Lung (tissue), 12 donors: Measurements from ENCODE around the gene TMEM41A. TPM values are rescaled to one million over a fixed set of nuclear protein-coding genes. Genes with fewer than 3 reads are reported as not detected.

ENCODE experiments used
- ATAC-seq: fragments of 200-7000 bp; cut with Tn5 transposase; one replicate; pipeline ENCODE4 v1.9.1; 2020; ENCODE audit warnings: moderate number of reproducible peaks; ENCODE audit not compliant: insufficient read depth, low FRiP score
- DNase-seq, 3 donors: peaks; one replicate each; pipeline ENCODE4 v3.0.0-alpha.2; 2013 to 2017
- H3K27ac ChIP-seq, 2 donors: one replicate each; pipeline ENCODE4 v1.5.1; 2013; ENCODE audit warnings: mild to moderate bottlenecking in 2 of 2, moderate library complexity in 2 of 2, control low read depth in 1 of 2, inconsistent platforms in 1 of 2, low read depth in 1 of 2, low read length in 1 of 2
- H3K27me3 ChIP-seq, 3 donors: one replicate each; pipeline ENCODE4 v1.5.1; 2013; ENCODE audit warnings: low read length in 2 of 3; ENCODE audit not compliant: control insufficient read depth in 3 of 3, insufficient read depth in 3 of 3
- H3K36me3 ChIP-seq, 4 donors: one replicate each; pipeline ENCODE4 v1.5.1; 2013; ENCODE audit warnings: low read length in 4 of 4, mild to moderate bottlenecking in 1 of 4, moderate library complexity in 1 of 4; ENCODE audit not compliant: control insufficient read depth in 4 of 4, insufficient read depth in 4 of 4
- H3K4me1 ChIP-seq, 5 donors: one replicate each; pipeline ENCODE4 v1.5.1; 2013; ENCODE audit warnings: low read length in 5 of 5, mild to moderate bottlenecking in 2 of 5, moderate library complexity in 1 of 5; ENCODE audit not compliant: control insufficient read depth in 5 of 5, insufficient read depth in 5 of 5
- H3K4me3 ChIP-seq: one replicate; pipeline ENCODE4 v1.5.1; 2013; ENCODE audit warnings: mild to moderate bottlenecking, control low read depth, moderate library complexity
- H3K9ac ChIP-seq, 2 donors: one replicate each; pipeline ENCODE4 v1.5.1; 2013; ENCODE audit warnings: low read length in 2 of 2, control low read depth in 1 of 2; ENCODE audit not compliant: insufficient read depth in 1 of 2
- H3K9me3 ChIP-seq, 4 donors: one replicate each; pipeline ENCODE4 v1.5.1; 2013; ENCODE audit warnings: low read length in 3 of 4, mild to moderate bottlenecking in 1 of 4, moderate library complexity in 1 of 4; ENCODE audit not compliant: control insufficient read depth in 4 of 4, insufficient read depth in 3 of 4
- WGBS, 2 donors: extraction: QIAGEN DNeasy Blood & Tissue Kit; methylation state at CpG; one replicate each; pipeline ENCODE4 v1.1.7; 2013; 5-methylcytosine and 5-hydroxymethylcytosine counted together
- polyA plus RNA-seq, 2 donors: library from polyadenylated mRNA; stranded (reverse); fragments of 200-250 nt; gene quantifications; one replicate each; pipeline ENCODE4 v1.2.1, GENCODE V29; 2013
- total RNA-seq, 2 donors: library from RNA; depleted of rRNA in 1 of 2; stranded (reverse); fragments of >200 nt in 1 of 2; gene quantifications; one replicate each; pipeline ENCODE4 v1.2.1, GENCODE V29; 2014 to 2021
- TF ChIP-seq, protein P1 (sequence below): IDR thresholded peaks from 2 replicates; pipeline ENCODE4 v1.5.1; 2012; ENCODE audit warnings: mild to moderate bottlenecking; ENCODE audit errors: control extremely low read depth, extremely low read depth
- donor health status: control.
- donor health status: control.
- donor health status: Bipolar disorder and iron deficiency.
- donor health status: healthy.
- donor health status: DM: yes; HTN: yes; CAD: no.

The TMEM41A gene
- total and polyA plus RNA-seq, 4 donors = 18.4 to 36.4 (median 24.9) TPM

DNA sequence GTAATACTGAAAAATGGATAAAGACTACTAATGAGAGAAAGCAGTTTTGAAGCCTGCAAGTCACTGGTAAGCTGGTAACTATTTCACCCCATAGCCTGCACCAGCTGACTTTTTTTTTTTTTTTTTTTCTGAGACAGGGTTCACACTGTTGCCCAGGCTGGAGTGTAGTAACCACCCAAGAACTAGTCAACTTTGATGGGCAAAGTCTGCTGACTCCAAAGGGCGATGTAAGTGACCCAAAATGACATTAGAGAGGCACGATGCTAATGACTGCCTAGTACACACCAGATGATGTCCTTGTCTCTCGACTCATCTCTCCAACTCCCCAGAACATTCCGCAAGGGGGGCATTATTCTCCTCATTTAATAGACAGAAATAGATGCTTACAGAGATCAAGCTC is 12.9 kb upstream of the TMEM41A start:
- Histone ChIP-seq H3K4me3 (no peak overlapping the region), H3K9me3 (no peaks in the 10 kb centered on the region), H3K9ac (no peak overlapping the region), H3K36me3 (peaks cover 0 to 4% (median 0%) of the 10 kb centered on the region in 4 donors), H3K27ac (no peak overlapping the region), H3K27me3 (no peaks in the 10 kb centered on the region), H3K4me1 (no peaks in the 10 kb centered on the region)
- WGBS, 2 donors = 93 to 94% methylated on average over 4 of the region's 4 CpGs
- ATAC-seq (no peak), DNase-seq (no peak)
- TF ChIP-seq, protein P1, sequence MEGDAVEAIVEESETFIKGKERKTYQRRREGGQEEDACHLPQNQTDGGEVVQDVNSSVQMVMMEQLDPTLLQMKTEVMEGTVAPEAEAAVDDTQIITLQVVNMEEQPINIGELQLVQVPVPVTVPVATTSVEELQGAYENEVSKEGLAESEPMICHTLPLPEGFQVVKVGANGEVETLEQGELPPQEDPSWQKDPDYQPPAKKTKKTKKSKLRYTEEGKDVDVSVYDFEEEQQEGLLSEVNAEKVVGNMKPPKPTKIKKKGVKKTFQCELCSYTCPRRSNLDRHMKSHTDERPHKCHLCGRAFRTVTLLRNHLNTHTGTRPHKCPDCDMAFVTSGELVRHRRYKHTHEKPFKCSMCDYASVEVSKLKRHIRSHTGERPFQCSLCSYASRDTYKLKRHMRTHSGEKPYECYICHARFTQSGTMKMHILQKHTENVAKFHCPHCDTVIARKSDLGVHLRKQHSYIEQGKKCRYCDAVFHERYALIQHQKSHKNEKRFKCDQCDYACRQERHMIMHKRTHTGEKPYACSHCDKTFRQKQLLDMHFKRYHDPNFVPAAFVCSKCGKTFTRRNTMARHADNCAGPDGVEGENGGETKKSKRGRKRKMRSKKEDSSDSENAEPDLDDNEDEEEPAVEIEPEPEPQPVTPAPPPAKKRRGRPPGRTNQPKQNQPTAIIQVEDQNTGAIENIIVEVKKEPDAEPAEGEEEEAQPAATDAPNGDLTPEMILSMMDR = no peak

DNA sequence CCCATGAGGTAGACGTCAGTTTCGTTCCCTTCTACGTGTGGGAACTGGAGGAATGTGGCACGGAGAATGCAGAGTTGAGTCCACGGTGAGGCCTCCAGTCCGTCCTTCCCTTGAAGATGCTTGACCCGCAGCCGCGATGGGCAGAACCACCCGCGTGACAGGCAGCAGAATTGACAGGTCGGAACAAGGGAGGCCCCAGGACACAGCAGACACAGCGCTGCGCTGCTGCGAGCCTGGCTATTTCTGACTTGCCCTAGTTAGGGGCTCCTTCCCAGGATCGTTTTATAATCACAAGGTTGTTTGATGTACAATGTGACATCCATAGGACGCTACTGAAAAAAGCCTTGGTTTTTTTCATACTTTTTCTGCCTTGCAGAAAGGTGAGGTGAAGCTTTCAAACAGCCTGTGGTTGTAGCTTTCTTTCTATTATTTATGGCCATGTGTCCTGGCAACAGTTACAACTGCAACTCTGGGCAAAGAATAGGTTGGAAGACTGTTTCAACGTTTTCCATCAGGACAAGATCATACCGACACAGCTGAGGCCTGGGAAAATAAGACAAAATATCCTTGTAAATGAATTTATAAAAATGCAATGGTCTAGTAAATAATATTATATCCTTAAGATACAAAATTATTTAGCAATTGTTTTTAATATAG is 9.6 kb upstream of the TMEM41A start:
- no peak overlapping the region for H3K27ac ChIP-seq
- H3K9ac ChIP-seq = no peak overlapping the region
- no peak overlapping the region for H3K4me3 ChIP-seq
- no peaks in the 10 kb centered on the region for H3K27me3 ChIP-seq
- H3K9me3 ChIP-seq = no peaks in the 10 kb centered on the region
- DNase-seq = no peak
- H3K36me3 ChIP-seq = peaks cover 0 to 3% (median 0%) of the 10 kb centered on the region in 4 donors
- WGBS, 2 donors = 81 to 90% methylated on average over 19 of the region's 19 CpGs
- H3K4me1 ChIP-seq = no peaks in the 10 kb centered on the region
- TF ChIP-seq, protein P1 = no peak
- no peak for ATAC-seq

DNA sequence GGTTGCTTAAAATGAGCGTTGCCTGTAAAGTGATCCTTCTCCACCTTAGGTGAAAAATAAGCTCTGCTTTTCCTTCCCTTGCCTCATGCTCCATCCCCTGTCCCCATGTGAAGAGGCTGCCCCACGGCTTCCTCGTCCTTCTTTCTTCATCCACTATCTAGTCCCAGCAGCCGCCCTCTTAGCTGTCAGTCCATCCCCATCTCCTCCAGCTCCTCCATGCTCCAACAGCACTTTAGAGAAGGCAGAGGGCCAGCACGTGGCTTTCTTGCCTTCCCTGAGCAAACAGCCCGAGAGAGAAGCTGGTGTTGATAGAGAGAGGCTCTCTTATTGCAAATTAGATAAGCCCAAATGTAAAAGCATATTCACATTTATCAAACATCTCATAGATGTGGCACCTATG is 9.0 kb upstream of the TMEM41A start:
- DNase-seq (no peak), ATAC-seq (no peak)
- no peaks in the 10 kb centered on the region for H3K27me3 ChIP-seq
- no peak overlapping the region for H3K9ac ChIP-seq
- H3K27ac ChIP-seq = no peak overlapping the region
- H3K4me1 ChIP-seq = no peaks in the 10 kb centered on the region
- H3K9me3 ChIP-seq = no peaks in the 10 kb centered on the region
- TF ChIP-seq, protein P1 = no peak
- peaks cover 0 to 3% (median 0%) of the 10 kb centered on the region in 4 donors for H3K36me3 ChIP-seq
- 63 to 74% methylated on average over 6 of the region's 6 CpGs for WGBS, 2 donors
- H3K4me3 ChIP-seq = no peak overlapping the region

DNA sequence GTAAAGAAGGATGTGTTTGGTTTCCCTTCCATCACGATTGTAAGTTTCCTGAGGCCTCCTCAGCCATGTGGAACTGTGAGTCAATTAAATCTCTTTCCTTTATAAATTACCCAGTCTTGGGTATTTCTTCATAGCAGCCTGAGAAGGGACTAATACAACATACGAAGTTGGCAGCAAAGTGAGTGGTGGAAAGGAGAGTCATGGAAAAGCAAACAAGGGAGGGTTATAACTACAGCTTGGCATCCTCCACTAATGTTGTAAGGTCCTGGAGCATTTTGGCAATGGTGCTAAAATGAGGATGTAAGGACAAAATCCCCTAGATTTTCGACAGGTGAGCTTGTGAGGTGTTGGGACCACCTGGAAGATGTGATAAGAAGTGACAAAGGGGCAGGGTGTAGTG is 5.8 kb upstream of the TMEM41A start:
- H3K27me3 ChIP-seq = no peaks in the 10 kb centered on the region
- H3K9me3 ChIP-seq = no peaks in the 10 kb centered on the region
- no peak overlapping the region for H3K9ac ChIP-seq
- 38 to 60% methylated on average over 3 of the region's 3 CpGs for WGBS, 2 donors
- no peak for DNase-seq
- H3K36me3 ChIP-seq = peaks cover 0 to 3% (median 0%) of the 10 kb centered on the region in 4 donors
- peak; percentile 45 for ATAC-seq
- no peak overlapping the region for H3K4me3 ChIP-seq
- TF ChIP-seq, protein P1 = no peak
- H3K4me1 ChIP-seq = no peaks in the 10 kb centered on the region
- H3K27ac ChIP-seq = no peak overlapping the region
